Activated naive CD8-positive, alpha-beta T cell treated with anti-CD3 and anti-CD28 coated beads, Interleukin-2, amount 10 ng/mL, durations not matched to agents 7 days and 5 days (primary cell): Measurements from ENCODE around the gene ANAPC2. TPM values are rescaled to one million over a fixed set of nuclear protein-coding genes. Genes with fewer than 3 reads are reported as not detected.

Experiments used
- ATAC-seq: fragments of 150-1000 bp; cut with Tn5 transposase; one replicate; pipeline ENCODE4 v1.10.0; 2021; ENCODE audit warnings: low read depth, moderate library complexity
- POLR2A ChIA-PET: fragments of 350-600 bp; sonication (Branson Sonifier 250); formaldehyde crosslinking; loops from one replicate; lab custom pipeline; 2021; ENCODE audit warnings: antibody characterized with exemption; lab: Charles Lee
- DNase-seq: peaks from one replicate; pipeline ENCODE4 v3.0.0; 2021
- H3K27ac Mint-ChIP-seq: one replicate; pipeline ENCODE4 v1.8.0; 2022; ENCODE audit warnings: mild to moderate bottlenecking, mixed read lengths
- H3K27me3 Mint-ChIP-seq: one replicate; pipeline ENCODE4 v1.8.0; 2022; ENCODE audit warnings: mild to moderate bottlenecking, moderate library complexity, mixed read lengths
- H3K36me3 Mint-ChIP-seq: one replicate; pipeline ENCODE4 v1.8.0; 2021; ENCODE audit warnings: mild to moderate bottlenecking, mixed read lengths
- H3K4me1 Mint-ChIP-seq: one replicate; pipeline ENCODE4 v1.8.0; 2021; ENCODE audit warnings: mixed read lengths
- H3K4me3 Mint-ChIP-seq: one replicate; pipeline ENCODE4 v1.8.0; 2022; ENCODE audit warnings: mild to moderate bottlenecking, moderate library complexity, mixed read lengths
- H3K9me3 Mint-ChIP-seq: one replicate; pipeline ENCODE4 v1.8.0; 2021; ENCODE audit warnings: mixed read lengths
- total RNA-seq, 2 experiments: library from RNA; stranded (reverse); gene quantifications; one replicate each; pipeline ENCODE4 v1.2.3, GENCODE V29; 2021

Gene ANAPC2, protein sequence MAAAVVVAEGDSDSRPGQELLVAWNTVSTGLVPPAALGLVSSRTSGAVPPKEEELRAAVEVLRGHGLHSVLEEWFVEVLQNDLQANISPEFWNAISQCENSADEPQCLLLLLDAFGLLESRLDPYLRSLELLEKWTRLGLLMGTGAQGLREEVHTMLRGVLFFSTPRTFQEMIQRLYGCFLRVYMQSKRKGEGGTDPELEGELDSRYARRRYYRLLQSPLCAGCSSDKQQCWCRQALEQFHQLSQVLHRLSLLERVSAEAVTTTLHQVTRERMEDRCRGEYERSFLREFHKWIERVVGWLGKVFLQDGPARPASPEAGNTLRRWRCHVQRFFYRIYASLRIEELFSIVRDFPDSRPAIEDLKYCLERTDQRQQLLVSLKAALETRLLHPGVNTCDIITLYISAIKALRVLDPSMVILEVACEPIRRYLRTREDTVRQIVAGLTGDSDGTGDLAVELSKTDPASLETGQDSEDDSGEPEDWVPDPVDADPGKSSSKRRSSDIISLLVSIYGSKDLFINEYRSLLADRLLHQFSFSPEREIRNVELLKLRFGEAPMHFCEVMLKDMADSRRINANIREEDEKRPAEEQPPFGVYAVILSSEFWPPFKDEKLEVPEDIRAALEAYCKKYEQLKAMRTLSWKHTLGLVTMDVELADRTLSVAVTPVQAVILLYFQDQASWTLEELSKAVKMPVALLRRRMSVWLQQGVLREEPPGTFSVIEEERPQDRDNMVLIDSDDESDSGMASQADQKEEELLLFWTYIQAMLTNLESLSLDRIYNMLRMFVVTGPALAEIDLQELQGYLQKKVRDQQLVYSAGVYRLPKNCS
- total RNA-seq: 10 to 100 TPM; 84.2 to 87.8 TPM

DNA sequence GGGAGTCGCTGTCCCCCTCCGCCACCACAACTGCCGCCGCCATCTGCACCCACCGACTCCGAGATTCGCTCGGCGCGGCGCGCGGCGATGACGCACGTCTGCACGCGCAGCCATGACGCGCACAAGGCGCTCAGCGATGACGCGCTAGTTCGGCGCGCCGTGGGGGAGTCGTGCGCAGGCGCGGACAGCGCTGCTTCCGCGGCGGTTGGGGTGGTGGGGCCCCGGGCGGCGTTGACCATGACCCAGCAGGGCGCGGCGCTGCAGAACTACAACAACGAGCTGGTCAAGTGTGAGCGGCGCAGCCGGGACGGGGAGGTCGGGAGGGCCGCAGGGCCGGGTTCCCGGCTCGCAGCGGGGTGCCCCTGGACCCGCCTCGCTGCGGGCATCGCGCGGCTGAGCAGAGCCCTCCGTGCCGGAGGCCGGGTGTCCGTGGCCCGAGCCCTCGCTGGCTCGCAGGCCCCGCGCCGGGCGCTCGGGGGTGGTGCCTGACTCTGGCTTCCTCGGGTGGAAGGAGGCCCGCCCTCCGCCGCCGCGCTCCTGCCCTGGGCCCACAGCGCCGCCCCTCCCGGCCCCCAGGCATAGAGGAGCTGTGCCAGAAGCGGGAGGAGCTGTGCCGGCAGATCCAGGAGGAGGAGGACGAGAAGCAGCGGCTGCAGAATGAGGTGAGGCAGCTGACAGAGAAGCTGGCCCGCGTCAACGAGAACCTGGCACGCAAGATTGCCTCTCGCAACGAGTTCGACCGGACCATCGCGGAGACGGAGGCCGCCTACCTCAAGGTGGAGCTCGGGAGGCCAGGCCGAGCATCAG, at the start of gene ANAPC2, which contains the start of gene SSNA1:
TSS of gene ANAPC2 (minus strand) at position 71 of the 807 bp plus-strand sequence. CDS start at position 43, 28 bp downstream.
TSS of gene SSNA1 (plus strand) at position 187 of the 807 bp plus-strand sequence. CDS start at position 238, 51 bp downstream.
- ATAC-seq (peak; percentile 83), DNase-seq (peak; percentile 99)
- H3K4me3 Mint-ChIP-seq: peak within 1 kb of the TSS; percentile 94
- peaks cover 16% of the 10 kb centered on the region for H3K4me1 Mint-ChIP-seq
- POLR2A ChIA-PET: interaction anchor here (0.5 to 3.7 kb wide), 22 partner anchors 10 to 306 kb away, joined by 3 to 42 read pairs (median 6); partner anchors contain the start of genes DPP7, NDOR1, NELFB and RNF208
- H3K27me3 Mint-ChIP-seq: no peaks in the 10 kb centered on the region
- H3K9me3 Mint-ChIP-seq: no peaks in the 10 kb centered on the region
- peaks cover 3% of the 10 kb centered on the region for H3K36me3 Mint-ChIP-seq
- peak within 1 kb of the TSS; percentile 95 for H3K27ac Mint-ChIP-seq

GRCh38 chr9:137236936-137237421, 48.6 kb upstream of the ANAPC2 start:
- Mint-ChIP-seq H3K27me3 (no peaks in the 10 kb centered on the region), H3K4me1 (peaks cover 8% of the 10 kb centered on the region), H3K36me3 (peaks cover 4% of the 10 kb centered on the region)

DNA sequence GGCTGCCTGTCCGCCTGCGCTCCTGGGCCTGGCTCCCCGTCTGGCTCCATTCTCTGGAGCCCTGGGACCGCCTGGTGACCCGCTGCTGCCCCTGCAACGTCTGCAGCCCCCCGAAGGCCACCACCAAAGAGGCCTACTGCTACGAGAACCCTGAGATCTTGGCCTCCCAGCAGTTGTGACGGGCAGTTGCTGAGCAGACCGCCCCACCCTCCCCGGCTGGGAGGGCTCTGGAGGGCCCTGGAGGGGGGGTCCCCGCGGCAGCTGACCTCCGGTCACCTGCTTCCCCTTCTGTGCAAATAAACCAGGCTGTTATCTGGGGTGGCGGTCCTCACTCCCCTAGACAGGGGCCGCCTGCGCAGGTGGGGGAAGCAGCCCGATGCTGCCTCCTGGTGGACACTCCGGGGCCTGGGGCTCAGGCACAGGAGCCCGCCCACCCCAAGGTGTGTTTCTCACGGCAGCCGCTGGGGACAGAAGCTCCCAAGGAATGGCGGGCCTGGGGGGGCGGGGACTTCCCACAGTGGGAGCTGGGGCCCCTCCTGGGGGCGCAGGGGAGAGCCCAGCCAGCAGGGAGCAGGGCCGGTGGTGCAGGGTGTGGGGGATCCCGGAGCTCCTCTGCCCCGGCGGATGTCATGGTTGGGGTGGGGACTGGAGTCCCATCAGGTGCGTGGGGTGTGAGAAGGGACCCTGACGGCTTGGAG, 48.0 kb upstream of the ANAPC2 start:
- Mint-ChIP-seq H3K4me3 (no peak overlapping the region), H3K27me3 (no peaks in the 10 kb centered on the region)
- peak; percentile 25 for ATAC-seq

More at GRCh38 chr9:137236936-137237421, 48.6 kb upstream of the ANAPC2 start:
- POLR2A ChIA-PET: interaction anchor here (0.6 to 1.2 kb wide), 8 partner anchors 18 to 190 kb away, joined by 3 to 8 read pairs (median 4); partner anchors contain the start of genes ANAPC2, MAN1B1, NELFB and NPDC1
- no peaks in the 10 kb centered on the region for H3K9me3 Mint-ChIP-seq
- ATAC-seq (no peak), DNase-seq (no peak)
- H3K4me3 Mint-ChIP-seq: no peak overlapping the region
- no peak overlapping the region for H3K27ac Mint-ChIP-seq

DNA sequence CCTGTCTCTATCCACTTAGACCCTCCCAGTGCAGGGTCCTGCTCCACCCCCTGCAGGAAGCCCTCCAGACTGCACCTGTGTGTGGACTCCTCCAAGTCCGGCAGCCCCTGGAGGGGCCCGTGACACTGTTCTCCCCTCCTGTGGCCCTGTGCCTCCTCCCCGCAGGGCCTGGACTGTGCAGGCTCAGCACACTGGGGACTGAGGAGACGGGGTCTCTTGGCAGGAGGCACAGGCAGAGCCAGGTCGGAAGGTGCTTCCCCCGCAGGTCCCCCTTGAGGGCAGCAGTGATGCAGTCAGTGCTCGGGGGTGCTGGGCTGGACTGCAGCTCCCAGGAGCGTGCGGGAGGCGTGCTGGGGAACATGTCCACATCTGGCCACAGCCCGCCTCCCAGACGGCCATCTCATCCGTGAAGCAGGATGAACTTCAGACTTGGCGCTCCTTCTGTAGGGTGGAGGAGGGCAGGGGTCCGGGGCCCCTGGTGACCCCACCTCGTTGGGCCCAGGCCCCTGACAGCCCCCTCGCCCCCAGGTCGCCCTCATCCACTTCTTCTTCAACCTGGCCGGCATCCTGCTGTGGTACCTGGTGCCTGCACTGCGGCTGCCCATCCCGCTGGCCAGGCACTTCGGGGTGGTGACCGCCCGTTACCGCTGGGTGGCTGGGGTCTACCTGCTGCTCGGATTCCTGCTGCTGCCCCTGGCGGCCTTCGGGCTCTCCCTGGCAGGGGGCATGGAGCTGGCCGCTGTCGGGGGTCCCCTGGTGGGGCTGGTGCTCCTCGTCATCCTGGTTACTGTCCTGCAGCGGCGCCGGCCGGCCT, 47.3 kb upstream of the ANAPC2 start:
- Mint-ChIP-seq H3K4me3 (no peak overlapping the region), H3K27me3 (no peaks in the 10 kb centered on the region), H3K36me3 (no peaks in the 10 kb centered on the region), H3K4me1 (peaks cover 8% of the 10 kb centered on the region), H3K9me3 (no peaks in the 10 kb centered on the region), H3K27ac (peak overlapping the region; percentile 30)
- POLR2A ChIA-PET: interaction anchor here (1.0 to 1.2 kb wide), 6 partner anchors 21 to 189 kb away, joined by 3 to 8 read pairs (median 4); partner anchors contain the start of genes ANAPC2, NPDC1, SSNA1 and TPRN
- ATAC-seq (no peak), DNase-seq (peak; percentile 36)

More for the DNA sequence above, 48.0 kb upstream of the ANAPC2 start:
- DNase-seq: peak; percentile 93
- H3K9me3 Mint-ChIP-seq: no peaks in the 10 kb centered on the region
- POLR2A ChIA-PET: interaction anchor here (0.6 to 1.2 kb wide), 8 partner anchors 19 to 190 kb away, joined by 3 to 8 read pairs (median 4); partner anchors contain the start of genes ANAPC2, MAN1B1, NELFB and NPDC1
- H3K36me3 Mint-ChIP-seq: peaks cover 3% of the 10 kb centered on the region
- peaks cover 8% of the 10 kb centered on the region for H3K4me1 Mint-ChIP-seq
- H3K27ac Mint-ChIP-seq: no peak overlapping the region

- no peak overlapping the region for H3K27ac Mint-ChIP-seq
- H3K4me1 Mint-ChIP-seq: peaks cover 8% of the 10 kb centered on the region
- H3K27me3 Mint-ChIP-seq: no peaks in the 10 kb centered on the region
- no peak for ATAC-seq
- no peak for DNase-seq
- H3K9me3 Mint-ChIP-seq: no peaks in the 10 kb centered on the region
- no peaks in the 10 kb centered on the region for H3K36me3 Mint-ChIP-seq
- POLR2A ChIA-PET: interaction anchor here (1.1 kb wide), 1 partner anchor 165 kb away, joined by 3 read pairs; no protein-coding TSS in a partner anchor
- no peak overlapping the region for H3K4me3 Mint-ChIP-seq
These were observed 46.5 kb upstream of the ANAPC2 start for GRCh38 chr9:137234758-137235423.

- H3K27me3 Mint-ChIP-seq: no peaks in the 10 kb centered on the region
- H3K4me3 Mint-ChIP-seq: no peak overlapping the region
- ATAC-seq: no peak
- H3K36me3 Mint-ChIP-seq: no peaks in the 10 kb centered on the region
- H3K27ac Mint-ChIP-seq: no peak overlapping the region
- peaks cover 5% of the 10 kb centered on the region for H3K4me1 Mint-ChIP-seq
- H3K9me3 Mint-ChIP-seq: no peaks in the 10 kb centered on the region
- POLR2A ChIA-PET: no interaction called here
- no peak for DNase-seq
These were observed 45.8 kb upstream of the ANAPC2 start for GRCh38 chr9:137234055-137234697.

- no peaks in the 10 kb centered on the region for H3K36me3 Mint-ChIP-seq
- ATAC-seq: no peak
- POLR2A ChIA-PET: interaction anchor here (1.1 kb wide), 1 partner anchor 9 kb away, joined by 3 read pairs; no protein-coding TSS in a partner anchor
These were observed 45.0 kb upstream of the ANAPC2 start for GRCh38 chr9:137233143-137233980.

DNA sequence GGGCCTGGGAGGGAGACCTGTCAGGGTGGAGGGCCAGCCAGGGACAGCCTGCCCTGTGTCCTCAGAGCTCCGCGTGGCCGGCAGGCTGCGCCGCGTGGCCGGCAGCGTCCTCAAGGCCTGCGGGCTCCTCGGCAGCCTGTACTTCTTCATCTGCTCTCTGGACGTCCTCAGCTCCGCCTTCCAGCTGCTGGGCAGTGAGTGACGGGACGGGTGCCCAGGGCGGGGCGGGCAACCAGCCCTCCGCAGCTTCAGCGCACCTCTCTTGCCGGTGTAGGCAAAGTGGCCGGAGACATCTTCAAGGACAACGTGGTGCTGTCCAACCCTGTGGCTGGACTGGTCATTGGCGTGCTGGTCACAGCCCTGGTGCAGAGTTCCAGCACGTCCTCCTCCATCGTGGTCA, 44.1 kb upstream of the ANAPC2 start:
- DNase-seq (no peak), ATAC-seq (no peak)
- peaks cover 2% of the 10 kb centered on the region for H3K4me1 Mint-ChIP-seq
- H3K27me3 Mint-ChIP-seq: peaks cover 2% of the 10 kb centered on the region
- H3K36me3 Mint-ChIP-seq: no peaks in the 10 kb centered on the region
- POLR2A ChIA-PET: interaction anchor here (1.1 kb wide), 1 partner anchor 10 kb away, joined by 3 read pairs; no protein-coding TSS in a partner anchor
- no peak overlapping the region for H3K4me3 Mint-ChIP-seq
- H3K27ac Mint-ChIP-seq: no peak overlapping the region
- H3K9me3 Mint-ChIP-seq: no peaks in the 10 kb centered on the region

More at GRCh38 chr9:137233143-137233980, 45.0 kb upstream of the ANAPC2 start:
- no peak for DNase-seq
- no peak overlapping the region for H3K27ac Mint-ChIP-seq
- peaks cover 3% of the 10 kb centered on the region for H3K4me1 Mint-ChIP-seq
- H3K27me3 Mint-ChIP-seq: no peaks in the 10 kb centered on the region
- no peak overlapping the region for H3K4me3 Mint-ChIP-seq
- H3K9me3 Mint-ChIP-seq: no peaks in the 10 kb centered on the region

DNA sequence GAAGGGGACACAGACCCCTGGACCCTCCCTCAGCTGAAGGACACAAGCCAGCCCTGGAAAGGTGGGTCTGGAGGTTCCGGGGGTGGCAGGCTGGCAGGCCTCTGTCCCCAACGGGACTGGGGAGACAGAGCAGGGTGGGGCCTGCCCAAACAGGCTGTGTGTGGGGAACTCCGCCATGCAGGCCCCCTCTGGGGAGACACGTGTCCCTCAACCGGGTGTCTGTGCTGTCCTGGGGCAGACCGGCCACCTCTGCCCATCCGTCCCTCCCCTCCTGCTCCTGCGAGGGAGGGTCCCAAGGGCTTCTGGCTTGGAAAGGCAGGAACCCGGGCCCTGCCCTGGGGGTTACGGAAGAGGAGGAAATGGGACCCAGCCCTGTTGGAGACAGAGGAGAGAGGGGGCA, 43.7 kb upstream of the ANAPC2 start:
- H3K27ac Mint-ChIP-seq: no peak overlapping the region
- H3K27me3 Mint-ChIP-seq: peaks cover 2% of the 10 kb centered on the region
- H3K4me1 Mint-ChIP-seq: peaks cover 4% of the 10 kb centered on the region
- no peaks in the 10 kb centered on the region for H3K36me3 Mint-ChIP-seq
- no peaks in the 10 kb centered on the region for H3K9me3 Mint-ChIP-seq
- POLR2A ChIA-PET: interaction anchor here (1.7 kb wide), 1 partner anchor 9 kb away, joined by 8 read pairs; the partner anchor contains the start of gene TUBB4B
- H3K4me3 Mint-ChIP-seq: no peak overlapping the region
- DNase-seq (no peak), ATAC-seq (no peak)
